PFSK-1 (cell line): ENCODE measurements around the gene NCR2.

Source experiments
- FOXP2 ChIP-seq: optimal IDR thresholded peaks from 2 replicates; pipeline ENCODE3; 2011; ENCODE audit warnings: borderline replicate concordance, control low read depth, inconsistent platforms; ENCODE audit not compliant: insufficient read depth; ENCODE audit errors: extremely low read length, extremely low read depth
- POLR2AphosphoS5 ChIP-seq: IDR thresholded peaks from 2 replicates; pipeline ENCODE4 v1.6.1; 2012; ENCODE audit warnings: low read depth, mild to moderate bottlenecking, control low read depth, low read length, moderate library complexity
- REST ChIP-seq, 2 experiments: IDR thresholded peaks; 2 replicates each; pipeline versions ENCODE4 v1.6.1 to v1.8.0; 2011 to 2012; ENCODE audit warnings: low read depth in 2 of 2, low read length in 2 of 2, control low read depth in 1 of 2, inconsistent platforms in 1 of 2, mild to moderate bottlenecking in 1 of 2, moderate library complexity in 1 of 2; ENCODE audit not compliant: insufficient read depth in 1 of 2
- SIN3A ChIP-seq: IDR thresholded peaks from 2 replicates; pipeline ENCODE4 v1.6.1; 2012; ENCODE audit warnings: mild to moderate bottlenecking, low read length, moderate library complexity, borderline replicate concordance; ENCODE audit not compliant: insufficient read depth
- TAF1 ChIP-seq: IDR thresholded peaks from 2 replicates; pipeline ENCODE4 v1.6.1; 2012; ENCODE audit warnings: low read length, control low read depth, borderline replicate concordance; ENCODE audit not compliant: insufficient read depth

GRCh38 chr6:41336824-41337223 is 1.4 kb downstream of the NCR2 start:
- no peak for TF ChIP-seq POLR2AphosphoS5
- TF ChIP-seq SIN3A, result no peak
- TF ChIP-seq TAF1, result no peak
- no peak for TF ChIP-seq REST (IDR thresholded peaks at IDR 0.05; ENCODE audit: insufficient read depth in 1 of 2, low read depth in 2 of 2, low read length in 2 of 2)
- no peak for TF ChIP-seq FOXP2
